ENCODE measurements around the gene STK33.

Gene STK33

GRCh38 chr11:8601376-8602133 lies 7.5 kb upstream of the STK33 start:
- DNase-seq: no peak

- DNase-seq: no peak
Measured at GRCh38 chr11:8598506-8598905, 4.5 kb upstream of the STK33 start.

- DNase-seq: no peak
Measured at GRCh38 chr11:8597182-8597581, 3.2 kb upstream of the STK33 start.

- DNase-seq: no peak
Measured at GRCh38 chr11:8596504-8597046, 2.5 kb upstream of the STK33 start.

- no peak for DNase-seq
Measured at GRCh38 chr11:8593455-8593854, 573 bp downstream of the STK33 start.

GRCh38 chr11:8587915-8588314 lies 6.1 kb downstream of the STK33 start:
- DNase-seq: no peak

- DNase-seq: no peak
Measured at GRCh38 chr11:8586805-8587204, 7.2 kb downstream of the STK33 start.

GRCh38 chr11:8586184-8586583 lies 7.8 kb downstream of the STK33 start:
- no peak for DNase-seq

GRCh38 chr11:8584511-8584910 lies 9.5 kb downstream of the STK33 start:
- no peak for DNase-seq

- no peak for DNase-seq
Measured at GRCh38 chr11:8584082-8584481, 9.9 kb downstream of the STK33 start.

- DNase-seq: no peak
Measured at GRCh38 chr11:8581300-8581699, 12.7 kb downstream of the STK33 start.

- no peak for DNase-seq
Measured at GRCh38 chr11:8577791-8578581, 16.0 kb downstream of the STK33 start.

GRCh38 chr11:8574798-8575197 lies 19.2 kb downstream of the STK33 start:
- DNase-seq: no peak

- no peak for DNase-seq
Measured at GRCh38 chr11:8573777-8574176, 20.3 kb downstream of the STK33 start.

GRCh38 chr11:8567602-8568198 lies 26.3 kb downstream of the STK33 start:
- no peak for DNase-seq

- peak in 1 of 5 experiments; percentile 29 for DNase-seq
Measured at GRCh38 chr11:8566613-8567210, 27.3 kb downstream of the STK33 start.

GRCh38 chr11:8564526-8564925 lies 29.5 kb downstream of the STK33 start:
- no peak for DNase-seq

GRCh38 chr11:8561461-8561860 lies 32.6 kb downstream of the STK33 start:
- DNase-seq: no peak

- DNase-seq: no peak
Measured at GRCh38 chr11:8558436-8558835, 35.6 kb downstream of the STK33 start.

- DNase-seq: no peak
Measured at GRCh38 chr11:8545698-8546366, 48.2 kb downstream of the STK33 start.

GRCh38 chr11:8544807-8545206 lies 49.2 kb downstream of the STK33 start:
- DNase-seq: no peak

GRCh38 chr11:8543278-8543677 lies 50.8 kb downstream of the STK33 start:
- no peak for DNase-seq

GRCh38 chr11:8541448-8541847 lies 52.6 kb downstream of the STK33 start:
- no peak for DNase-seq
